Astrocyte (in vitro differentiated cells and primary cell): ENCODE measurements around the gene CFAP52.

Experiments
- CTCF ChIP-seq: IDR thresholded peaks from 2 replicates; pipeline ENCODE4 v1.5.1; 2011; ENCODE audit warnings: low read depth, mild to moderate bottlenecking, inconsistent platforms, low read length, moderate library complexity; ENCODE audit not compliant: insufficient read depth
- EZH2 ChIP-seq: IDR thresholded peaks from 2 replicates; pipeline ENCODE4 v1.6.1; 2012; ENCODE audit warnings: mild to moderate bottlenecking, low read length, inconsistent platforms; ENCODE audit not compliant: insufficient read depth

- TF ChIP-seq CTCF (no peak), EZH2 (no peak)
Measured at GRCh38 chr17:9669551-9670008, 93.1 kb downstream of the CFAP52 start.
